HG03135 (cell line): ENCODE results near the gene LHX4.

ENCODE experiments used
- ATAC-seq: cut with Tn5 transposase; IDR thresholded peaks from one replicate; pipeline ENCODE4 v1.9.1; 2021; ENCODE audit warnings: mild to moderate bottlenecking, moderate library complexity; ENCODE audit not compliant: unreplicated experiment

The LHX4 gene

DNA sequence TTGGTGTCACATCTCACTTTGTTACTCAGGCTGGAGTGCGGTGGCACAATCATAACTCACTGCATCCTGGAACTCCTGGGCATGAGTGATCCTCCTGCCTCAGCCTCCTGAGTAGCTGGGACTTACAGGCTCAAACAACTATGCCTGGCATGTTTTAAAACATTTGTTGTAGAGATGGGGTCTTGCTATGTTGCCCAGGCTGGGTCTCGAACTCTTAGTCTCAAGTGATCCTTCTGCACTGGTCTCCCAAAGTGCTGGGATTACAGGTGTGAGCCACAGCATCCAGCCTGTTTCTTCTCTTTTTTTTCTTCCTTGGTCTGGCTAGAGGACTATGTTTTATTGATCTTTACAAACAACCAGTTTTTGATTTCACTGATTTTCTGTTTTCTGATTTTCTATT is 64.6 kb downstream of the LHX4 start:
- no peak for ATAC-seq

DNA sequence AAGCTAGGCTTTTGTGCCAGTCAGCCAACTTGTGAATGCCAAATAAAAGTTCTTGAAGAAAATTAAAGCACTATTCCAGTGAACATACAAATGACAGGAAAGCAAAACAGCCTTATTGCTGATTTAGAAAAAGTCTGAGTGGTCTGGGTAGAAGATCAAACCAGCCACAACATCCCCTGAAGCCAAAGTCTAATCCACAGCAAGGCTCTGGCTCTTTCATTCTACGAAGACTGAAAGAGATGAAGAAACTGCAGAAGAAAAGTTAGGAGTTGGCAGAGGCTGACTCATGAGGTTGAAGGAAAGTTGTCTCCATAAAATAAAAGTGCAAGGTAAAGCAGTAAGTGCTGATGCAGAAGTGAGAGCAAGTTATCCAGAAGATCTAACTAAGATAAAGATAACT is 65.9 kb downstream of the LHX4 start:
- no peak for ATAC-seq

DNA sequence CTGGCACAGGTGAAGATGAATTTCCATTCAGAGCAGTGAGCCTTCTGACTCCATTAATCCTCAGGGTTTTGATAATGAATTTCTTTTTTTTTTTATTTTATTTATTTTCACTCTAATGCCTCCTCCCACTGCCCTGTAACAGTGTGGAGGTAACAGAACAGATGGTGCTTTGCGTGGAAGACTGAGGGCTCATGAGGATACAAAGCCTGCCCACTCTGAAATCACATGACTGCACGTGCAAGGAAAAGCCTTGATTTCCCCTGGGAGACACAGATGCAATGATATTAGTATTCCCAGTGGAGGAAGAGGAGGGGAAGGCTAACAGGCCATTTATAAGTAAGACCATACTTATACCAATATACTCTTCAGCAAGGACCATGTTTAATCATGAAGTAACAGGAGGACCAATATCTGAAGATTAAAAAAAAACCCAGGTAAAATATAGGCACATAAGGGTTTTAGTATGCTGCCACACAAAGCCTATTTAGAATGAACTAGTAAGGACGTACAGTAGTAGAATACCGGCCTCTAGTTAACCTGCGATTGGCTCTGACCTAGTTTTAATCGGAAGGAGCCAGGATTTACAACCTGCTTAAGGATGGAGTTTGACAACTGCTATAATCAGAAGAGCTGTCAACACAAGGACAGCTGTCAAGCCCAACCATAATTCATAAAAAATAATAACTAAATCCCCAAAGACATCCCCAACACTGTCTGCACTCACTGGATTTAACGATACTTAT is 69.6 kb downstream of the LHX4 start:
- no peak for ATAC-seq

DNA sequence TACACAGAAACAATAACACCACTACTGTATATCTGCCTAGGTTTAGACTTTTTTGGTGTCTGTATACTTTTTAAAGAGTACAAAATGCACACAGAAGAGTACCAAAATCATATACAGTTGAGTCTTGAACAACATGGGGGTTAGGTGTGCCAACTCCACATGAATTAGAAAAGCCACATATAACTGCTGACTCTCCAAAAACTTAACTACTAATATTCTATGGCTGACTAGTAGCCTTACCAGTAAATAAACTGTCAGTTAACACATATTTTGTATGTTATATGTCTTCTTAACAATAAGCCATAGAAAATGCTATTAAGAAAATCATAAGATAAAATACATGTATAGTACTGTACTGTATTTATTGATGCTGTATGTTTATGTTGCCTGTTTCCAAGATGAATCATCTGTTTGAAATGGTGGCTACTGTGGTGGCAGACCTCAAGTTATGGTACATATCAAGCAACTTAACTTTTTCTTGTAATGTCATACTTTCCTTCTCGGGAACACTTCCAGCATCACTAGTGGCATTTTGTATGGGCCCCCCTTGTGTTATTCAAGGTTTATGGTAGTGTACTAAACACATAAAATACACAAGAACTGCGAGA is 71.2 kb downstream of the LHX4 start:
- ATAC-seq, result no peak

DNA sequence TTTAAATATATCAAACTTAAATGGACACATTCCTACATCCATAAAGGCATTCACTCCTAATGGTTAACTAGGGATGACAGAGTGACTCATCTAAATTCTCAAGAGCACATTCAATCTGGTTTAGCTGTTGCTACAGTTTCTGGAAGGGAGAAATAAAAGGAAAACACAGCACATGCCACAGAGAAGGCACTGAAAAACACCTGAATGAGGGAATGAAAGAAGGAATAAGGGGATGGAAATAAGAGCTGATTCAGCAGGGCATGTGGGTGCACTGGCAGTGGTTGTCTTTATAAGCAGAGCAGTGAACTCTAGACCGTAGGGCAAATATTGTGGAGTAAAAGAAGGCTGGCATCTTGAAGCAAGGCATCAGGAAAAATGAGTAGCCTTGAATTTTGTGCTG is 79.3 kb downstream of the LHX4 start:
- ATAC-seq, result no peak

DNA sequence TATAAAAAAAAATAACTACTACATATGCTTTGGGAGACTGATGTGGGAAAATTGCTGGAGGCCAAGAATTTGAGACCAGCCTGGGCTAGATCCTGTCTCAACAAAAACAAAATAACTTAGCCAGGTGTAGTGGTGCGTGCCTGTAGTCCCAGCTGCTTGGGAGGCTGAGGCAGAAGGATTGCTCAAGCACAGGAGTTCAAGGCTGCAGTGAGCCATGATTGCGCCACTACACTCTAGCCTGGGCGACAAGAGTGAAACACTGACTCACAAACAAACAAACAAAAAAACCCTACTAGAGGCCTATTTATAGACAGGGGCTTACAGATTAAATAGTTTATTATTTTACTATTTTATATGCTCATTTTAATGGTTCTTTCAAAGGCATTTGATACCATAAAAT is 80.0 kb downstream of the LHX4 start:
- no peak for ATAC-seq

GRCh38 chr1:180311011-180311730 is 81.1 kb downstream of the LHX4 start:
- ATAC-seq, result no peak

GRCh38 chr1:180312926-180313325 is 82.9 kb downstream of the LHX4 start:
- ATAC-seq, result no peak

DNA sequence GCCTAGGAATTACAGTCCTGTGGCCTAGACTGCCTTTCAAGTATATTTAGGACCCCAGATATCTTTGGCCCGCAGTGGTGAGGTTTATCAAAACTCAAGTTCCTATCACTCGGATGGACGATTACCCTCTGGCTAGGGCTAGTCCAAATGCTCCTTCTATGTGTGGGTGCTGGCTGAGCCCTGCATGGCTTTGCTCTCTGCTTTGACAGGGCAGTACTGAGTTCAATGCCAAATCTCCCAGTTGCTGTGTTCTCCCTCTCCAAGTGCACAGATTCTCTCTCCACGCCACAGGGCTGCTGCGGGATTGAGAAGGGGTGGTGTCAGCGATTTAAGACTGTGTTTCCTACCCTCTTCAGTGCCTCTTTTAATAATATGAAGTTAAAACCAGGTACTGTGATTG is 97.0 kb downstream of the LHX4 start:
- ATAC-seq, result no peak
